Measurements from ENCODE around the gene MYO5B.
"Not testable (repeated sequence)": the region's sequence is repeated elsewhere in the genome, so short reads cannot be mapped to it uniquely, and the experiment has no call there.

Gene MYO5B

GRCh38 chr18:50194631-50195532 is at the start of gene MYO5B:
TSS of gene MYO5B (minus strand) at chr18:50195147. CDS start at chr18:50194793, 354 bp downstream.
- DNase-seq (ENCODE audit: low read depth), result peak; percentile 60

- not testable (repeated sequence) for DNase-seq (ENCODE audit: low read depth)
Measured at GRCh38 chr18:50241768-50242167, 46.8 kb upstream of the MYO5B start.

- DNase-seq (ENCODE audit: low read depth), result no peak
Measured at GRCh38 chr18:50240080-50240563, 45.2 kb upstream of the MYO5B start.

GRCh38 chr18:50232419-50232818 is 37.5 kb upstream of the MYO5B start:
- DNase-seq (ENCODE audit: low read depth), result no peak

DNA sequence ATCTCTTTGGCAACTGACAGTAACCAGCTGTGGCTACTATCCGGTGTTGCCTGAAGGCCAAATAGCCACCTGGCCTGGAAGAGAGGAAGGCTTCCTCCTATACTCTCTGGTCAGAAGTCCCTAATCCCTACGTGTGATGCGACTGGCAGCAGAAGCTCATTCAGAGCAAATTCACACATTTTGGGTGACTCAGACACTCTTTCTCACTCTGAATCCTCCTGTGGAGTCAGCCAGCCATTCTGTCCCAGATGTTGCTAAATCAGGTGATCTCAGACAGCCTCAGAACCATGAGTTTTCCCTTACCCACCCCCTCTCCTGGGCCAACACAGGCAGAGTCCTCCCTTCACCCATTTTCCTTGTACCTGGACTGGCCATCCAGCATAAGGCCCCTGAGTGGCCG is 36.7 kb upstream of the MYO5B start:
- peak; percentile 5 for DNase-seq (ENCODE audit: low read depth)

DNA sequence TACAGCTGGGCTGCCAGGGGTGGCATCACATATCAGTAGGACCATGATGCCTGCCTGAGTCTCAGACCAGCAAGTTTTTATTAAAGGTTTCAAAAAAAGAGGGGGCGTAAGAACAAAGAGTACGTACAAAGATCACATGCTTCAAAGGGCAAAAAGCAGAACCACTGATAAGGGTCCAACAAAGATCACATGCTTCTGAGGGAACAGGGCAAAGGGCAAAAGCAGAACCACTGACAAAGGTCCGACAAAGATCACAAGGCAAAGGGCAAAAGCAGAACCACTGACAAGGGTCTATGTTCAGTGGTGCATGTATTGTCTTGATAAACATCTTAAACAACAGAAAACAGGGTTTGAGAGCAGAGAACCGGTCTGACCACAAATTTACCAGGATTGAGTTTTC is 25.3 kb upstream of the MYO5B start:
- not testable (repeated sequence) for DNase-seq (ENCODE audit: low read depth)

GRCh38 chr18:50218432-50219197 is 23.7 kb upstream of the MYO5B start:
- no peak for DNase-seq (ENCODE audit: low read depth)

GRCh38 chr18:50209311-50209710 is 14.4 kb upstream of the MYO5B start:
- no peak for DNase-seq (ENCODE audit: low read depth)

DNA sequence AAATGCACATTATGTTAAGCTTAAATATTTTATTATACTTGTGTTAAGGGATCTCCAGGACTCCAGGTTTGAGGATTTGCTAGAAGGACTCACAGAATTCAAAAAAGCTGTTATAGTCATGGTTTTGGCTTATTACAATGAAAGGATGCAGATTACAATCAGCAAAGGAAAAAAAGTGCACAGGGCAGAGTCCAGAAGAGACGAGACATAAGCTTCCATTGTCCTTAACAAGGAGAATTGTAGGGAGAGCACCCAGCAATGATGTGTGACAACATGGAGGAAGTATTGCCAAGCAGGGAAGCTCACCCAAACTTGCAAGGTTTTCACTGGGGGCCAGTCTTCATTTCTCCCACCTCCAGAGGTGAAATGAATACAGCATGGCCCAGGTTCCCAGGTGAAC is 12.8 kb upstream of the MYO5B start:
- DNase-seq (ENCODE audit: low read depth), result no peak

DNA sequence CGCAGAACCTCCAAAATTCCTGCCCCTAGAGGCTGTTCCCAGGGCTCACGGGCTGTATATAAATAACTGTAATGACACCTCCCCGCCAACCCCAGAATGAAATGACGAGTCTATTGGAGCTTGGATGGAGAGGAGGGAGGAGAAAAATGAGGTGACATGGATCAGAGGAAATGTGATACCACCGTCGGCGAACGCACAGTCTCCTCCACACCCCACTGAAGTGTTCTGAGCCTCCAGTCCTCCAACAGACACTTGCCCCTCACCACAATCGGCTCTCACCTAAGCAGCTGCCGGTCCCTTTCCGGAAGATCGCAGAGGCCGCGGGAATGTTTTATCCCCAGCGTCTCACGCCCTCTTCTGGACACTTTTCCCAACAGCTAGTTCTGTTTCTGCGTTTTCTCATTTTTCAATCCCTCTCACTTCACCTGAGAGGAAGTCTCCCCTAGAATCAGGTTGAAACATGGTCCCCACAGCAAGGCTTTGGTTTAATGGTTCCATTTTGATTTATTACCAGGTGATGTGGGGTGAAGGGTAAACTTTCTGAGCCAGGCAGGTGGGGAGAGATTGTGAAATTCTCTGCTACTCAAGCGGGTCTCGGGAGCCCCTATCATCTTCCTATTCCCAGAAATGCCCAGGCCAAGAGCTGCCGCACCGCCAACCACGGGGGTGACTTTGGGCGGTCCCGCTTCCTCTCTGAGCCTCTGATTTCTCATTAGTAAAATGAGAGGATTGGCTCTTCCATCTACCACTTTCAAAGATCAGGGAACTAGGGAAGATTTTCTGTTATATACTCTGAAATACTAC is 9.1 kb upstream of the MYO5B start:
- no peak for DNase-seq (ENCODE audit: low read depth)

GRCh38 chr18:50201476-50202018 is 6.6 kb upstream of the MYO5B start:
- no peak for DNase-seq (ENCODE audit: low read depth)

- no peak for DNase-seq (ENCODE audit: low read depth)
Measured at GRCh38 chr18:50199921-50200320, 5.0 kb upstream of the MYO5B start.

GRCh38 chr18:50199346-50199855 is 4.5 kb upstream of the MYO5B start:
- no peak for DNase-seq (ENCODE audit: low read depth)

DNA sequence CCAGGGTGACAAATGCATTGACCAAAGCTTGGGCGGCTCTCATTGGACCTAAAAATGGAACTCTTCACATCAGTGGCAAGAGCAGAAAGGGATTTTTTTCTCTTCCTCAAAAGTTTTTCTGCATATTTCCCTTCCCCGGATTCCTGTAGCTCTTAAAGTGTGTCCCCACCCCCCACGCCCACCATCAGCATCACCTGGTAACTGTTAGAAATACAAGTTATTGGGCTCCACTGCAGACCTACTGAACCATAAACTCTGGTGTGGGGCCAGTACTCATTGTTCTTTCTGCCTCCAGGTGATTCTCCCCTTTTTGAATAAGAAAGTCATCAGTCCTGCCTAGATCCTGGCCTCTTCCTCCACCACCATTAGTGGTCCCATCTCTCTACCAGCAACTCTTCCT is 1.3 kb upstream of the MYO5B start:
- no peak for DNase-seq (ENCODE audit: low read depth)

DNA sequence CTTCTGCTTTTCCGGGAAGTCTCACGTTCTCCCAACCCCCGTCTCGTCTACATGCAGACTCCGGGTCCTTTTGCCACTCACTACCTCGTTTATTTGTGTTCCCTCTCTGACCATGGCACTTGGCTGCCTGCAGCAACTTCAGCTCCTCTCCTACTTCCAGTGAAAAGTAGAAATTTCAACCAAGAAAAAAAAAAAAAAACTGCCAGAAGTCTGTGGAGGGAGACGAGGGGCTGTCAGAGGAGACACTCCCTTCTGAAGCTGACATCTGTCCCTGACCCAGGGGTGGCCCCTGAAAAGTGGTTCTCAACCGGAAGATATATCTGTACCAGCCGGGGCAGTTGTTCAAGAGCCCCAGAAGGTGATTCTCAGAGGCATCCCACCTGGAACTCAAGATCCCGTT is 742 bp upstream of the MYO5B start:
- no peak for DNase-seq (ENCODE audit: low read depth)

DNA sequence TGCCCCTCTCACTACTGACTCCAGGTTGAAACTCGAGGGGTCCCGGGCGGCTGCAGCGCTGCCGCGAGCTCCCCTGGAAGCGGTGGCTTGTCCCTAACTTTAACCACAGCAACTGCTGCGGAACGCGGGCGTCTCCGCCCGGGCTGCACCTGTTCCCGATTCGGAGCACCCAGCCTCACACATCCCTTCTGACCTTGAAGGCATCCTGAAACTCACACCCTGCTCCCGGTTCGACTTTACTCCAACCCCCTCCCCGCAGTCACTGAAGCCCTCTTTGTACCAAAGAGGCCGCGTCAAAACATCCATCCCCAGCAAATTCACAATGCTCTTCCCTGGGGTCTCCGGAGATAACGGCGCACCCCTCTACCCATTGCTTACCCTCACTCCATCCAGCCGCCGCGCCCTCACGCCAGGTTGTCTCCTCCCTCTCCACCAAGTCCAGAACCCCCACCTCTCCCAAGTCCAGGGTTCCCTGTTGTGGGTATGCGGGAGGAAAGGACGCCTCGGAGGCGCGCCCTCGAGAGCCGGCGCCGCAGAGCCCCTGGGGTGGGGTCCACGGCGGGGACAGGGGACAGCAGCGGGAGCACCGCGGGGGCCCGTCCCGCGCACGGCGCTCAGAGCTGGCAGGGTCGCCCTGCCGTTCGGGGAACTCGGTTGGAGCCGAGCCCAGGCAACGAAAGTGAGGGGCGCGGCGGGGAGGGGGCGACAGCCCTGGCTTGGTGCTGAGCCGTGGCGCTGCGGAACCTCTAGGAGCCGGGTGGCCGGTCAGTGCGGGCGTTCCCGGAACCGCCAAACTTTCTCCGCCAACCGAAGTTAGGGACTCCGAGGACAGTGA is 934 bp downstream of the MYO5B start:
- DNase-seq (ENCODE audit: low read depth), result no peak

DNA sequence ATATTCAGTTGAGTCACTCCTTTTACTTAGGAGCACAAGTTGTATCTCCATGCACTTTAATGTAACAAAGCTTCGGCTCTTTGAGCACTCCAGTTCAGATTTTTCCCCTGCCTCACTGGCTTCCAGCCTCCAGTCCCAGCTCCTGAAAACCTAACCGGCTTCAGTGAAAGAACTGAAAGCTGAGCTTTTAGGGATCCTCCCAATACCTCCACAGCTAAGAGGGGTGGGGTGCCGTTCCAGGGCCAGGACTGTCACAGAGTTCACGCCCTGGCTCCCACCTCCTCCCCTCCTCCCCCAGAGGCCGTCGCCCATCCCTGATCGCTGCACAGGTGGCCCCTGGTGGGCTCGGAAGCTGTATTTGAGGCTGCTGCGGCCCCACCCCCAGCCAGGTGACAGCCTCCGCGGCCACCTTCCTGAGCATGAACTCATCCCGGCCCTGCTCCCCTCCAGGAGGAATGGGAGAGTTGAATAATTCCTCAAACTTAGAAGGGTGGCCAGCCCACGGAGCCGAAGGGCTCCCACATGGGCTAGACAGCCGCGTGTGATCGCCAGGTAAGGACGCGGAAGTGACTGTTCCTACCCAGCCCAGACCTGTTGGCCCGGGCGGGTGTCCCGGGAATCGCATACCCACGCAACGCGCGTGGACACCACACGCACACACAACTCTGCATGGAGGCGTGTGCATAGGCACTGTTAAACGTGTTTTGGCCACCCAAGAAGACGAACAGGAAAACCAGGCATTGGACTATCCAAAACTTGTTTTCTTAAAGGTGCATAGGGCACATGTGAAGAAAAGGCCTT is 1.8 kb downstream of the MYO5B start:
- no peak for DNase-seq (ENCODE audit: low read depth)

DNA sequence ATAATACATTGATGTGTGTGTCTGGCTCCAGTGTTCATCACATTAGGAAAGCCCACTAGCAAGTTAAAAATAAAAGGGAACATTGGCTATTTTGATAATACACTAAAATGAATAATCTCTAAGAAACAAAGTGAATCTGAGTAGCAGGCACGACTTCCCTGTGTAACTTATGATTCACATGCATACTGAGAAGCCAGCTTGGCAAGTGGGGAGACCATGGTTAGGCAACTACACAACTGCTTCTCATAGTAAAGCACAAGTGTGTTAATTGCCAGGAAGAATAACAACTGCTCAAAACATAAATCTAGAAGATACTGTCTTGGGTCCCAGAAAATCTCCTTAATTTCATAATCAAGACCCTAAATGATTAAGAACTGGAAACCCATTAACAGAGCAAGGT is 4.0 kb downstream of the MYO5B start:
- DNase-seq (ENCODE audit: low read depth), result no peak

DNA sequence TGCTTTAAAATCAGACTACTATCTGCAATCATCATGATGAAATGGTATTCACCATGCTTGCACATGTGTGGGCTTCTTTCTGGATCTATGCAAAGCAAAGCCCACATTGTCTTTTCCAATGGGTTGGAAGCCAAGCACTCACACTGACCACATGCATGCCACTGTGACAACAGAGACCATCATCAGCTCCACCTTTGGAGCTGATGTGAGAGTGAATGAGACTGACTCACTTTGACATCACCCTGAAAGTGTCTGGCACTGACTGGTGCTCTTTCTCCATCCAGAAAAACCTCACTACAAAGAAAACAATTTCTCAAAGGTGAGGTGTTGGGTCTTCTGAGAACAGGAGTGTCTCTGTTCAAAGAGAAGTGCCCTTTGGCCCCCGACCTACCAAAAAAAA is 4.7 kb downstream of the MYO5B start:
- no peak for DNase-seq (ENCODE audit: low read depth)

- no peak for DNase-seq (ENCODE audit: low read depth)
Measured at GRCh38 chr18:50189160-50189559, 5.8 kb downstream of the MYO5B start.

Measured in activated T-cell treated with anti-CD3 and anti-CD28 coated beads for 48 hours (primary cell).